GM21526 (cell line): Measurements from ENCODE around the gene CNPPD1.

Experiments used
- ATAC-seq: cut with Tn5 transposase; IDR thresholded peaks from one replicate; pipeline ENCODE4 v1.9.1; 2021; ENCODE audit warnings: moderate library complexity; ENCODE audit not compliant: unreplicated experiment, low FRiP score

The CNPPD1 gene

DNA sequence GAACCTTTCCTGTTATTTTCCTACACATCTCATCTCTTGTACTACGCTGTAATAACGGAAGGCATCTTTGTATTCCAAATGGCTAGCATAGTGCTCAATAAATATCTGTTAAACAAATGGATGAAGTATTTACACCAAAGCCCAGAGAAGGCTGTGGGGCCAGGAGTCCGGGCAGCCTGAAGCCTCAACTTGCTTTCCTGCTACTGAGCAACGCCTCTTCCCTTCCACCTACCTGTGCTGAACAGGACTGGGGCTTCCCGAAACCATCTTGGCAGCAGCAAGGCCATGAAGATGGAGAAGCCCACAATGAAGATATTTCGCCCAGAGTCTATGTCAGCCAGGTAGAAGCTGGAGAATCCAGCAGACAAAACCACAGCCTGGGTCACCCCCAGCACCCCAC, 13.6 kb downstream of the CNPPD1 start:
- no peak for ATAC-seq

DNA sequence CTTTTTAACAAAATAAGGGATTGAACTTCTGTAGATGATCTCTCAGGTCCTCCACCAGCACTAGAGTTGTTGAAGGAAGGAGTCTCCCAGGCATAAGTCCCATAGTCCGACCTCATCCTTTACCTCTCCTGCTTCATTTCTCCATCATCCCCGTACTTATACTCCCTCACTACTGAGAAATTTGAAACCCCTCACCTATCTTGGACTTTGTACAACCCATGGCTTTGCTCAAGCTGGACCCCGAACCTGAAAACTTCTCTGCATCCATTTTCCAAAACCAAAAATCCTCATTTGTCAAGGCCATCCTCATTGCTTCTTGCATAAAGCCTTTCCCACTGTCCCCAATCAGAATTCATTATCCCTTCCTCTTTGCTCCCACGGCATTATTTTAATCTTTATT, 15.6 kb downstream of the CNPPD1 start:
- ATAC-seq: no peak

DNA sequence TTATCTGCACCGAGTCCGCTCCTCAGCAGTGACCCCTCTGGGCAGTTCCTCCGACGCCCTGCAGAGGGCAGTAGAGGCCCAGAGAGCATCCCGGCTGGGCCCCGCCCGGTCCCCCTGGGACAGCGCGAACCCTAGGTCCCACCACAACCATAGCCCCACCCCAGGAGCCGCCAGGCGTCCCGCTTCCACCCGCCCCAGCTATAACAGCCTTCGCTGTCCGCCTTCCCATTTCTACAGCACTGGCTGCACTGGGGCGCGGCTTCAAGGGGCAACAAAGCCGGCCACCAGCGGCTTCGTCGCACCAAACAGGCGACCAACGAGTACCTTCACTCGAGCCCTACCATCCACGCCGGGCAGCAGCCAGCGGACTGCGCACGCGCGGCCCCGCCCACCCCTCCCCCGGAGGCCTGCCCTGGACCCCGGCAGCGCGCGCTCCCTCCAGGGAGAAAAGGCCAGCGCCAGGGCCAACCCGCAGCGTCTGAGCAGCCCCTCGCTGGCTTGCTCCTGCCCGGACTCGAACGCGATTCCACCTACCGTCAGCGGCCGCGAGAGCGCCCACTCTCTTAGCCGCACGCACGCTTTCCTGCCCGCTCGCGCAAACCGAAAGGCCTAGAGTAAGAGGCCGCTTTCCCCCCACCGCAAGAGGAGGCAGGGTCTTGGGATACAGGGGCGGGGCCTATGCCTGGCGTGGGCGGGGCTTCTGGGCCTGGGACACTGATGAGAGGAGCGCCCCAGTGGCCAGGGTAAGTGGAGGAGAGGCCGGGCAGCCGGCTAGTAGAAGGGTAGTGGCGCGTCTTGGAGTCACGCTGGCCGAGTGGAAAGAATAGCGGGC, 16.3 kb downstream of the CNPPD1 start, which contains the start of gene NHEJ1:
Gene NHEJ1 (minus strand): TSS at position 630 of the 832 bp plus-strand sequence. CDS start 2,453 bp downstream, outside the sequence.
- ATAC-seq: peak; percentile 80

DNA sequence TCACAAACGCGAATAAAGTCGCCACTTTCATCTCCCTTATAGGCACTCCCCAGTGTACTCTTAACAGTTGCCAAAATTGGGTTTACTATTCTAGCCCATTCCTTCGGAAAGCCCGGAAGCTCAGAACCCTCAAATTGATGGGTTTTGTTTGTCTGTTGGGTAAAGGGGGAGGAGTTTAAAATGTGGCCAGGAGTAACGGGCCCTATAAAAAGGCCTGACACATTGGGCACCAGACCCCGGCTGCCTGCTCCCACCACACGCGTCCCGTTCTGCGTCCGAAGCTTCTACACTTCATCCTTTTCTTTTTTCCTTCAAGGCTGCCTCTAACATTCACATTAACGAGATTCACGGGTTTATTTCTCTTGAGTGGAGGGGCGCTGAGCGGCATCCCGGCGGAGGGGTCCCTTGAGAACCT, 16.9 kb downstream of the CNPPD1 start:
- peak; percentile 3 for ATAC-seq

DNA sequence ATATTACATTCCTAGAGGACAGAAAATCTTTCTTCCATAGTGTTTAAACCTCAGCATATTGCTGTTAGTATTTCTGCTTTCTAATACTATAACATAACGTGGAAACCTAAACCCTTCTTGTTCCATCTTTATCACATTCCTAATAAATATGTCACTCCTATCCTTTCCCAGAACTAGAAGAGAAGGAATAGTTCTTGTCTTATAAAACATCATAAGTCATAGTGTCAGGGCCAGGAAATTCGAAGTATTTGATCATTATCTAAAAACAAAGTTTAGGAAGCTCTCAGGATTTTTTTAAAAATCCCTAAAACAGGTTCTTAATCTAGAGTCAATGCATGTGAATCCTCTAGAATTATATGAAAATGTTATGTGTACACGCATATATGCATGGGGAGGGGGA, 18.1 kb downstream of the CNPPD1 start:
- no peak for ATAC-seq

DNA sequence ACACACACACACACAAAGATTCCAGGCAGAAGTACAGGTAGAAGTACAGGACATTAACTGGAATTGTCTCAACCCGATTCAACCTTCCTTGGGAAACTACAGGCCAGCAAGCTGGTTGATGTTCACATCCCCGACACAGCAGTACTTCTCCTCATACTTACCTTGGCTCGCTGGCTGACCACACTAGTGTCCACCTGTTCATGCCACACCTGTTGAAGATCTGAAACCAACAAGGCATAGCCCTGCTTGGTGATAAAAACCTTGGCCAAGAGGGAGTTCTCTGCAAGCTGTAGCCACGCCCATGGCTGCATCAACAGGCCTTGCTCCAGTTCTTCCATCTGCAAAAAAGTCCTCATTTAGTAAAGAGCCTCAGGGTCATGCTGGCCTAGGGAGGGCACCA, 18.7 kb downstream of the CNPPD1 start:
- no peak for ATAC-seq

DNA sequence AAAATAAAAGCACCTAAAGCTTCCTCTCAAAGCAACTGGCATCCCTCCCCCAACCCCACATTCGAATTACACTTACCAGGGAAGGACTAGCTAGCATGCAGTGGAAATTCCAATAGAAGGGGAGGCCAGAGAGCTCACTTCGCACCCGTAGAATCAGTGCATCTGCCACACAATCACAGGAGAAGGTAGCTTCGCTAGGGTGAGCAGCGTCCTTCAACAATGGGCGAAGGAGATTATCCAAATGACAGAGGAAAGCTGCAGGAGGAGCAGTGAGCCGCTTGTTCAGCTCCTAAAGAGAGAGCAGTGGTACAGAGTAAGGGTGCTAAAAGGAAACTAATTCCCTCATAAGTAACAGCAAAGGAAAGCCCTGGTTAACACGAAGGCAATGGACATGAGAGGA, 19.3 kb downstream of the CNPPD1 start:
- no peak for ATAC-seq

DNA sequence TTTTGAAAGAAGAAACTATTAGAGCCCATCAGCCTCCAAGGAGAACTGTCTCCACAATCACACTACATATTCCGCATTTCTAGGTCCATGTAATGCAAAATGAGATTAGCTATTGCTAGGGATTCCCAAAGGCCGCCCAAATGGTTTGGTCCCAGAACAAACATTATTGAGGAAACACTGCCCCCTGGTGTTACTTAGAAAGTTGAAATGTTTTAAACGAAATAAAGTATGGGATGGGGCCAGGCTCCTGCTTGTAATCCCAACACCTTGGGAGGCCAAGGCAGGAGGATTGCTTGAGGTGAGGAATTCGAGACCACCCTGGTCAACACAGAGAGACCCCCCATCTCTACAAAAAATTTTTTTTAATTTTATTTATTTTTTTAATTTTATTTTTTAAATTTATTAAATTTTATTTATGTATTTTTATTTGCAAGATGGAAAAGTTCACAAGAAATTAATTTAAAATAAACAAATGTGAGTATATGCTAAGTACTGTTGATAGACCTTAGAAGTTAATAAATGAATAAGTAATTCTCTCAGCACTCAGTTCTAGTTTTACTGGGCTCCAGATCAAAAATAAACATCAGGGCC, 21.6 kb downstream of the CNPPD1 start:
- no peak for ATAC-seq

DNA sequence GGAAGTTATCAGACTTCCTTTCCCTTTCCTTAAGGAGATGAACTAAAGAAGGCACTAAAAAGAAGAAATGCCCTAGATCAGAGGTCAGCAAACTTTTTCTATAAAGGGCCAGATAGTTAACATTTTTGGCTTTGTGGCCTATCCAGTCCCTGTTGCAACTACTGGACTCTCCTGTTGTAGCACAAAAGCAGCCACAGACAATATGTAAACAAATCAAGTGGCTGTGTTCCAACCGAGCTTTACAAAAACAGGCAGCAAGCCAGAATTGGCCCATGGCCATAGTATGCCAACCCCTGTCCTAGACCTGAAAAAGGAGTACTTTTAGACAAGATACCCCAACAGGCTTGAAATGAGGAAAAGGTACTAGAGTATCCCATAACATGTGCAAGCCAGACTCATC, 27.1 kb downstream of the CNPPD1 start:
- ATAC-seq: no peak

DNA sequence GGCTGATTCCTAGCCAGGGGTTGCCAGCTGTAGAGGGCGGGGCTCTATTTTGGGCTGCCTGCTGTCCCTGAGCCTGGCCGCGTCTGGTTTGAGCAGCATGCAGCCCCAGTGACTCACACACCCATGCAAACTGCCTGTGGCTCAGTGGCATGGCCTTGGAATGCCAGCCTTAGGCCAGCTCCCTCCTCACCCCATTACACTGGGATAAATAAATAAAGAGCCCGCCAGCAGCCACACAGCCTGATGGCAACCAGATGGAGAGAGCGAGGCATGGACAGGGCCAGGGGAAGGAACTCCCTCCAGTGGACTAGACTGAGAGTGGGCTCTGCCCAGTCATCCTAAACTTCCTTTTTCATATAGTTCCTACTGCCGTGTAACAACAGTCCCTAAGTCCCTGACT, 34.4 kb downstream of the CNPPD1 start:
- ATAC-seq: no peak

DNA sequence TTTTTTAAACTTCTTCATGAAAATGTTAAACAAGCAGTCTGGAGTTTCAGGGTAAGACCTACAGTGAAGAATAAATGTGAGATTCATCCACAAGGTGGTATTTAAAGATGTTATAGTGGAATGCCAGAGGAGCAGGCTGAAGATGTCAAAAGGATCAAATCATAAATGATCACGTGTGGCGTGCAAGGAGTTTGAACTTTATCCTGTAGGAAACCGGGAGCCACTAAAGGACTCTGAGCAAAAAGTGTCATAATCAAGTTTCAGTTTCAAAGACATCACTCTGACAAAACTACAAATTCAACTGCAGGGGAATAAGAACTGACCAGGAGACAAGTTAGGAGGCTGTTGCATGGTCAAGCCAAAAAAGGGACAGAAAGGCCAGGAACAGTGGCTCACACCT, 36.0 kb downstream of the CNPPD1 start:
- no peak for ATAC-seq

DNA sequence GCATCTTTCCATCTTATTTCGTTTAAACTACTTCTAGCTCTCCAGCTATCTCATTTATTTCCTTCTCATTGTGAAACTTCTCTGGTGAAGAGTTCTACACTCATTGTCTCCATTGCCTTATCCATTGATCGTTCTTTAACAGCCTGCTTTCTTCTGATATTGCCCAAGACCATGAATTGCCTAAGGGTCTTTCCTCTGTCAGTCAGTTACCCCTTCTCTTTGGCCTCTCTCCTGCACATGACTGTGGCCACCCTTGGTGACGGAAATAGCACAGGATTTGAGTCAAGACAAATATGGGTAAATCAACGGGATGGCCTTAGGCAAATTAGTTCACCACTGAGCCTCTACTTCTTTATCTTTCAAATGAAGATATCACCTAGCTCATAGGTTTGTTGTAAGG, 42.7 kb downstream of the CNPPD1 start:
- ATAC-seq: no peak

DNA sequence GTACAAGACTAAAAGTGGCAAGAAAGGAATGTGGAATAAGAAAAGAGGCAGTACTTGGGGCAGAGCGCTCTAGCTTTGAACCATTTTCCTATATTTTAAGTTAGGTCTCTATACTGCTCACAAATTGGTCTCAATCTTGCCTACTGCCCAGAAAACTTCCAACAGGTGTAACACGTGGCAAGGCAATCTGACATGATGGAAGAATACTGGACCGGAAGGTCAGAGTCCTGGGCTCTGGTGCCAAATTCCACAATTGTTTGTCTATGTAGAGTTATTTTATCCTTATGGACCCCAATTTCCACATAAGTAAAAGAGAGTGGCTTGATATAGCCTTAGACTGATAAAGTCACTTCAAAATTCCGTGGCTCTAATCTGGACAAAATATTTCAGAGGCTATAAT, 45.0 kb downstream of the CNPPD1 start:
- ATAC-seq: no peak

DNA sequence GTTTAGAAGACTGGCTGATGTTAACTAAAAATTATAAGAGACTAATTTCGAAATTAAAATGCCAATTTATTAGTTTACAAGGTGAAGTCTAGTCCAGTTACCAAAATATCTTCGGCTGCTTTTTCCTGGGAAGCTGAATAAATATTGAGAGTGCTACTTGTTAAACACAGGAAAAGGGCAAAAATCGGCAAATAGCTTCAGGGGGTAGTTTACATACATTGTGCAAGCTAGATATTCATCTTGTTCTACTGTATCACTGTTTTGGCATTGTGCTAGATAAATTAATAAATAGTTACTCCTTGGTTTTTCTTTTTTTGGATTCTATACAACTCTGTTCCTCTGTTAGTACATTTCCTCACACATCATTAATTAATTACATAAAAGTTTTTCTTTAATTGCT, 45.4 kb downstream of the CNPPD1 start:
- no peak for ATAC-seq

DNA sequence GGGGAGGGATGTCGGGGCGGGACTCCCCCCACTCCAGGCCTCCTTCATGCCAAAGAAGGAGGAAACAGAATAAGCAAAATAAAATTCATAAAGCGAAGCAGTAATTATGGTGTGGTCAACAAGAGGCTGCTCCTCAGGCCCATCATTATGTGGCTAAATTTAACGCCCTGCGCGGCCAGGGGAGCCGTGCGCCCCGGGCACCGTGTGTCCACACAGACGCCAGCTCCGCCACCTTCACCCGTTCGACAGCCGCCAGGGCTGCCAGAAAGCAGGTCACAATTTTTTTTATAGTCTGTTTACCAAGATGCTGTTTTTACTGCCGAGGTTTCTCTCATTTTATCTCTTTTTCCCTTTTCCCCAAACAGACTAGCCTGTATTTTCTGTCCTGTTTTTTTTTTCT, 47.1 kb downstream of the CNPPD1 start:
- no peak for ATAC-seq

DNA sequence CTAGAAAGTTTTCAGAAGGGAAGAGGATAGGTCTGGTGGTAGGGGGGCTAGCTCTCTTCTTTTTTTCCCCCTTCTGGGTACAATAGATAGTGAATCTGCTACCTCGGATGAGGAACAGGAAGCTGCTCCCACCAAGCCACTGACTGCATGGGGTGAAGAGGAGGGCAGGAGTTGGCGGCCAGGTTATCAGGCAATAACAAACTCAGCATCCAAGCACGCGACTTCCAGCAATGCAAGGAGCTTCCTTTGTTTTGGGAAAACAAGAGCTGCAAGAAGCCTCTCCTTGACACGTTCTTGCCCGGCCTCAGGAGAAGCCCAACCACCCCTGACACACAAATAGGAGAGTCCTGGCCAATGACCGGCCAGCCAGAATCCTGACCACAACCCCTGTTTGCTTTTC, 48.3 kb downstream of the CNPPD1 start:
- ATAC-seq: no peak

DNA sequence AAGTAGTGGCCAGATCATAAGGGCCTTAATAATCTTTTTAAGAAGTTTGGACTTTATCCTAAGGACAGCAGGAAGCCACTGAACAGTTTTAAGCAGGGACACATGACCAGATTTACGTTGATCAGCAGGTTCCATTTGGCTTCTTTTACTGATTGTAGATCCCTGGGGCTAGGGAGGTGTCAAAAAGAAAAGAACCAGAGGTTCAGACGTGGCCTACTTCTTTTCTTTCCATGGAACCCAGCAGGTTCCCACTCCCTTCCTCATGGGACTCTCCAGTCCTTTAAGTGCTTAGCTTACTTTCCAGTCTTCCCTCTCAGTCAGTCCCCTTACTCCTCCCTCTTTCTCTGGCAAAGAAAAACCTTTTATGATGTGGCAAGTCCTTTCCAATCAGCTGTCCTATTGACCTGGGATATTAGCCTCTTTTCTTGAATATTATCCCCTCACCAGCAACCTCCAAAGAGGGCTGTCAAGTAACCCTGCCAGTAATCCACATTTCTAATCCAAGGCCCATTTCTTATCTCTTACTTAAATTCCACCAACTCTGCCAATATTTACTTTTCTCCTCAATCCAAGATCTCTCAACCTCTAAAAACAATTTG, 49.6 kb downstream of the CNPPD1 start:
- ATAC-seq: no peak

DNA sequence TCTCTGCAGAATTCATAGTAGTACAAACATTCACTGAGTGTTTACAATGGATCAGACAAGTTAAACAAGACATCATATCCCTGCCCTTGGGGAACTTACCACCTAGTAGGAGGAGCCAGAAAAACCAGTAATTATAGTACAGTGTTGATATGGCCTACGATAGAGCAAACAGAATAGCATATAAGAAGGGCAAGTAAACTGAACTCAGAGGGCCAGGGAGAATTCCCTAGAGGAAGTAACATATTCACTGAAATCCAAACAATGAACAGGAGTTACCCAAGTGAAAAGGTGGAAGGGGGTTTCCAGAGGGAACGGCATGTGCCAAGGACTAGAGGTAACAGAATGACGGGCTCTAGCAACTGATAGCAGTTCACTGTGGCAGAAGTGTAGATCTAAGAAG, 50.2 kb downstream of the CNPPD1 start:
- no peak for ATAC-seq

DNA sequence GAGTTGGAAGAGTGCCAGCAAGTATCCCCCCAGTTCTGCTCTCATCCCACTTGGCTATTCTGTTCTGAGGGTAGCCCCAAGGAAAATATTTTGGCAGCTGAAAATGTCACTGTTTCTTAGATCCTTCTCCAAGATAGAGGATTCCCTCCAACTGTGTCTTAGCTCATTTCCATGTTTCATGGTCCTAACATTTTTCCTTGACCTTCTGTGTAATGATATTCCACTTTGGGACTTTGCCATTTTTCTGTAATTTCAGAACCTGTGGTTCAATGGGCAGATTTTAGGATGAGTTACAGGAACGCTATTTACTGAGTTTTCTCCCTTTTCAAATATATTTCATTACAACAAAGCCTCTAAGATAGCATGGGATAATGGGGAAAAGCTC, 50.8 kb downstream of the CNPPD1 start:
- no peak for ATAC-seq

DNA sequence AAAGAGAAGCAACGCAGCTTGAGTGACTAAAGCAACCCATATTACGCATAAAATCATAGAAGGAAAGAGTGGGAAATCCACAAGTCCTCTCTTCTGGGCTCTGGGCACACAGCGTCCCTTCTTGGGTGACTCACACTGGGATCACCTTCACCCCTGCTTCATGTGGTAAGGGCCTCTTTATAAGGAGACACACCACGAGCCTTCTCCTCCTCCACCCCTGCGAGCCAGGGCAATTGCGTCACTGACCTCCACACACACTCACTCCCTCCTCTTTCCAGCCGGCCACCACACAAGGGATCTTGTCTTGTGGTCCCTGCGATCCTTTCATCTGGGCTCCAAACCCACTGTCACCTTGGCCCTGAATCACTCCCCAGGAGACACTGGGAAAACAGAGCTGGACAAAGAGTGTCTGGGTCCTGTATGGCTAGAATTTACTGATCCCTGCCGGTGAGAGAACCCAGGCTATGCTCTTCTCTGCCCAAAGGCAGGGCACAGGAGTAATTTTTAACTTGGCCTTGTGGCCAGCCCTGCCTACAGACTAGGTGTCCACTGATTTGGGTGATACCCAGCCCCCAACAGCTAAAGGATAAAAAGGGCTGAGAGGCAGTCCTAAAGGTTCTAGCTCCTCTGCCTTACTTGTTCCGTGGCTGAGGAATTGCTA, 51.4 kb downstream of the CNPPD1 start:
- ATAC-seq: no peak

DNA sequence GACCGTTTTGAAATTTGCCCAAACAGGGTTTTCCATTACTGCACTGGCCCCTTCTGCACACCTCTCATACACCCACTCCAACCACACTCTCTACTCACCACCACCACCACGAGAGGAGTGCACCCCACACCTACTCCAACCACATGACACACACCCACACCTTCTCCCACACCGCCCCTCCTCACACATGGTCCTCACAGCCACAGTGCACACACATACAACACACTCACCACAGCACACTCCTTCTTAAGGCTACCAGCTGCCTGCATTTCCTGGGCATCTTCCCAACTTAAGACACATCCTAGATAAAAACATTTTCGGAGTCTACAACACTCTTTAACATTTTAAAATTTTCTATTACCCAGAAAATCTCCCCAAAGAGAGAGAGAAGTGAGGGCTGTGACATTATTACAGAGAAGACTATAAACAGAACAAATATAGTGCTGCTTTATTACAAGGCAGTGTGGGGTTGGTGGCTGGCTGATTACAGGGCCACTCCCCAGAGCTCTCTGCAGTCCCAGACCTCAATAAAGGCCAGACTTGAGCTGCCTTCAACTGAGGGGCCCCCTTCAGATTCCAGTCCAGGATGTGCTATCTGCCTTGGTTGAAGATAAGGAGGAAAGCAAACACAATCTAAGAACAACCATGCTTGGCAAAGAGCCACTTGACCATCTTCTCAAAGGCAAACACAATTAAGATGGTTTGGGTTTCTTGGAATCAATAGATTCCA, 52.2 kb downstream of the CNPPD1 start:
- ATAC-seq: no peak
